Effector memory CD4-positive, alpha-beta T cell (primary cell): ENCODE results near the gene C6orf141.
"Not testable (repeated sequence)": the region's sequence is repeated elsewhere in the genome, so short reads cannot be mapped to it uniquely, and the experiment has no call there.

Experiments used
- DNase-seq, 3 donors: peaks; one replicate each; pipeline ENCODE4 v3.0.0-alpha.2; 2020
- H3K27ac ChIP-seq: 2 replicates; pipeline ENCODE4 v1.7.0; 2013; ENCODE audit warnings: mild to moderate bottlenecking, low read length, moderate library complexity; ENCODE audit not compliant: insufficient read depth, poor library complexity, severe bottlenecking
- H3K27me3 ChIP-seq: replicated peaks from 2 replicates; pipeline ENCODE4 v1.7.0; 2013; ENCODE audit warnings: mild to moderate bottlenecking, low read length; ENCODE audit not compliant: insufficient read depth, control insufficient read depth, poor library complexity, severe bottlenecking
- H3K36me3 ChIP-seq: 2 replicates; pipeline ENCODE4 v1.7.0; 2013; ENCODE audit warnings: mild to moderate bottlenecking, low read length, moderate library complexity; ENCODE audit not compliant: control insufficient read depth, insufficient read depth
- H3K4me1 ChIP-seq: 2 replicates; pipeline ENCODE4 v1.7.0; 2013; ENCODE audit warnings: low read length, mild to moderate bottlenecking; ENCODE audit not compliant: control insufficient read depth, insufficient read depth, poor library complexity, severe bottlenecking
- H3K4me3 ChIP-seq: 2 replicates; pipeline ENCODE4 v1.7.0; 2013; ENCODE audit warnings: low read length, low read depth, mild to moderate bottlenecking; ENCODE audit not compliant: insufficient read depth, poor library complexity, severe bottlenecking
- H3K9me3 ChIP-seq: 2 replicates; pipeline ENCODE4 v1.7.0; 2013; ENCODE audit warnings: mild to moderate bottlenecking, low read length, moderate library complexity; ENCODE audit not compliant: control insufficient read depth

C6orf141 gene

DNA sequence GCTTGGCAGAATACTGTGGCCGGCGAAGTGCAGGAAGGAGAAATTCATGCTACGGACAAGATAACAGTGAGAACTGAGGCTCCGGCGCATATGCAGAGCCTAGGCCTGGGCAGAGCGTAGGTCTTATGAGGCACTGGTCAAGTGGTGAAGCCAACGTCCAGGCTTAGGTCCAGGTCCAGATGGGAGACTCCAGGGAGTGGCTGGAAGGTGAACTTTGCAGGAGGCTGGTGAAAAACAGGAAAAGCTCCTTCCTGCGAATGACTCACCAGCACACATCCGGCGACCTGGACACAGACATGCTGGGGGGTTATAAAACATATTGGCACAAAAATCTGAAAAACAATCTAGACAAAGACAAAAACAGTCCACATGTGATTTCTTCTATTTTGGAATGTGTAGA lies 15.4 kb downstream of the C6orf141 start:
- Histone ChIP-seq H3K27ac (no peak overlapping the region), H3K4me3 (no peak overlapping the region), H3K27me3 (no peaks in the 10 kb centered on the region), H3K4me1 (no peaks in the 10 kb centered on the region), H3K36me3 (no peaks in the 10 kb centered on the region), H3K9me3 (no peaks in the 10 kb centered on the region)
- no peak for DNase-seq

DNA sequence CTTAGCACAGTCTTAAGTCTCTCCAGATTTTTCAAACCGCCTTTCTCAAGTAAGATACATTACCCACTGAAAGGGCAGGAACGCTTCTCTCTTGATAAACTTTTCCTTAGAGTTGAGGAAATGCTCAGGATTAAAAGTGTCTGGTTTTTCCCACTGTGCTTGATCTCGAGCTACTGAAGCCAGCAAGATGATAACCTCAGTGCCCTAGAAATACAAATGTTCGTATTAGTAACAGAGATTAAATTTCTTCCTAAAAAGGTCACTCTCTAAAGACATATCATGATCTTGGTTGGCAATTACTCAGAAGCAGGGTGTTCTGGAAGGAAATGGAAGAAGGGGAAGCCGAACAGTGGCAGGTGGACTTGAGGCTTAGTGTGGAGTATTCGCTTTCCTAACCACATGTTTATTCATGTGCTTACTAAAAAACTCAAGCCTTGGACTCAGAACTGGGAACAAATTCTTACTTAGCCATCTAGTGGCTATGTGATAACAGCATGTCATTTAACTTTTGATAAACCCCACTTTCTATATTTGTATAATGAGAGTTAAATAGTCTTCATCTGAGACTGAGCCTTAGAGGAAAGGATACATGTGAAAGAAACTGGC lies 20.1 kb downstream of the C6orf141 start:
- no peak for DNase-seq
- Histone ChIP-seq H3K36me3 (no peaks in the 10 kb centered on the region), H3K9me3 (no peaks in the 10 kb centered on the region), H3K4me1 (no peaks in the 10 kb centered on the region), H3K27me3 (no peaks in the 10 kb centered on the region), H3K27ac (no peak overlapping the region), H3K4me3 (no peak overlapping the region)

DNA sequence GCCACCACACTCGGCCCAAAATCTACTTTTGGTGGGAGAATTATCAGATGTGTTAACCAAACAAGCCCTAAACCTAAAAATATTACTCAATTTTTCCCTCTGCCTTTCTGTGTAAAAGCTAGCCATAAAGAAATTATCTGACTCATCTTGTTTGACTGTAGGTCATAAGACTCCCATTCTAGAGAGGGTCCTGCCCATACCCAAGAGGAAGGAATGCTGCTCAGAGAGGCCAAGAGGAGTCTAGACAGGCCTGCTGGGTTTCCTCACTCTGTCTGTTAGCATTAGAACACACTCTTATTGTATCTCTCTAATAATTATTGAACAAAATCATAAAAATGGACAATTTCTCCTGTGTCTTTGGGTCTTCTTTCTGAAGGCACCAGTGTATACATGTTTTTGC lies 26.1 kb downstream of the C6orf141 start:
- no peaks in the 10 kb centered on the region for H3K9me3 ChIP-seq
- H3K36me3 ChIP-seq, result no peaks in the 10 kb centered on the region
- H3K27me3 ChIP-seq, result no peaks in the 10 kb centered on the region
- H3K27ac ChIP-seq, result no peak overlapping the region
- H3K4me3 ChIP-seq, result no peak overlapping the region
- no peaks in the 10 kb centered on the region for H3K4me1 ChIP-seq
- DNase-seq, result no peak

DNA sequence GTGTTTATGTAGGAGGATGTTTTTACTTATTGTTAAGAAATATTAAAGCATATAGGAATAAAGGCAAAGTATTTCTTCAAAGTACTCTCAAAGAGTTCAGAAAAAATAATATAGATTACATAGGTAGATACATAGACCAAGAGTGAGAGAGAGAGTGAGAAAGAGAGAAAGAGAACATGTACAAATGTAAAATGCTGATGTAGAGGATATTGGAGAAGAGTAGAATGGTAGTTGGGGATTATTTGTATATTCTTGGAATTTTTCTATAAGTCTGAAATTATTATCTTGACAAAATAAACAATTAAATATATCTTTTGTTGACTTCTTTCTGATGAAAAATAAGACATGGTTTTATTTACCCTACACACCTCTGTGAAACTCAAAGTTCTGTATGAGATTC lies 29.2 kb downstream of the C6orf141 start:
- no peak overlapping the region for H3K27ac ChIP-seq
- H3K4me3 ChIP-seq, result no peak overlapping the region
- no peaks in the 10 kb centered on the region for H3K36me3 ChIP-seq
- no peaks in the 10 kb centered on the region for H3K9me3 ChIP-seq
- H3K4me1 ChIP-seq, result no peaks in the 10 kb centered on the region
- no peaks in the 10 kb centered on the region for H3K27me3 ChIP-seq
- DNase-seq, result no peak

DNA sequence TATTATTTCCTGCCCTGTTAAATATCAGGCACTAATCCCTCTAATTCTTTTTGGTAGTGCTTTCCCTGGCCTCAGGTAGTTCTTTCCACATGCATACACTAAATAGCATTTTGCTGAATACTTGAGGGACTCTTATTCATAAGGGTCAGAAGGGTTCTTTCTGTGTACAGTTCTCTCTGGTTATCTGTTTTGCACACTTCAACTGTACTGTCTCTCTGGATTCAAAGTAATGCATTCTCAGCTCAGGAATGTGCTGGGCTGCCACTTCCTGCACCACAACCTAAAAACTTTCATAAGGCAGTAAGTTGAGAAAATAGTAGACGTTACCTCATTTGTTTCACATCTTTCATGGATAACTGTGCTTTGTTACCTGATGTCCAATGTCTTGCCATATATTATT lies 32.1 kb downstream of the C6orf141 start:
- Histone ChIP-seq H3K27me3 (no peaks in the 10 kb centered on the region), H3K4me3 (no peak overlapping the region), H3K36me3 (no peaks in the 10 kb centered on the region), H3K27ac (no peak overlapping the region), H3K9me3 (no peaks in the 10 kb centered on the region), H3K4me1 (no peaks in the 10 kb centered on the region)
- no peak for DNase-seq

DNA sequence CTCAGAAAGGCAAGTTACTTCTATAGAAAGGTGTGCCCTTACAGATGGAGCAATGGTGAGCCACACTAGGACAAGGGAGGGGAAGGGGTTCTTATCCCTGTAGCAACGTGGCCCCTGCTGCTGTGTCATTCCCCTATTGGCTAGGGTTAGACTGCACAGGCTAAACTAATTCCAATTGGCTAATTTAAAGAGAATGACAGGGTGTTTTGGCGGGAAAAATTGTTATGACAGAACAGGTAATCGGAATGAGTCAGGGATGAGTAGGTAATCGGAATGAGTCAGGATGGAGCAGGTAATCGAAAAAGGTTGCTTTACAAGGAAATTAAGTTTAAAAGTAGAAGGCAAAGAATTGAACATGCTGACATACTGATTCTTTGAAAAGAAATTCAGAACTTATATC lies 36.8 kb downstream of the C6orf141 start:
- not testable (repeated sequence) for DNase-seq, H3K4me3 ChIP-seq, H3K36me3 ChIP-seq, H3K27me3 ChIP-seq, H3K27ac ChIP-seq, H3K9me3 ChIP-seq, H3K4me1 ChIP-seq
